Naive B cell (primary cell): ENCODE measurements around the gene TRIM17. TPM values are rescaled to one million over a fixed set of nuclear protein-coding genes. Genes with fewer than 3 reads are reported as not detected.

ENCODE experiments used
- ATAC-seq, 2 donors: fragments of 150-1000 bp; cut with Tn5 transposase; 2 replicates each; pipeline ENCODE4 v1.10.0; 2021; ENCODE audit warnings: low read depth in 2 of 2, mild to moderate bottlenecking in 2 of 2, moderate library complexity in 2 of 2
- DNase-seq: peaks from one replicate; pipeline ENCODE4 v3.0.0; 2022
- H3K27ac Mint-ChIP-seq, 6 donors: one replicate each; pipeline ENCODE4 v1.8.0; 2020 to 2022; ENCODE audit warnings: mild to moderate bottlenecking in 6 of 6, mixed read lengths in 6 of 6, moderate library complexity in 5 of 6, inconsistent platforms in 2 of 6
- H3K27me3 Mint-ChIP-seq, 3 donors: one replicate each; pipeline ENCODE4 v1.8.0; 2021 to 2022; ENCODE audit warnings: mixed read lengths in 3 of 3, mild to moderate bottlenecking in 1 of 3
- H3K36me3 Mint-ChIP-seq, 2 donors: one replicate each; pipeline ENCODE4 v1.8.0; 2020 to 2022; ENCODE audit warnings: mixed read lengths in 2 of 2, inconsistent platforms in 1 of 2, mild to moderate bottlenecking in 1 of 2
- H3K4me1 Mint-ChIP-seq, 3 donors: one replicate each; pipeline ENCODE4 v1.8.0; 2020 to 2022; ENCODE audit warnings: mixed read lengths in 3 of 3, inconsistent platforms in 1 of 3, mild to moderate bottlenecking in 1 of 3, moderate library complexity in 1 of 3
- H3K4me3 Mint-ChIP-seq, 8 donors: one replicate each; pipeline ENCODE4 v1.8.0; 2020 to 2022; ENCODE audit warnings: mild to moderate bottlenecking in 8 of 8, mixed read lengths in 8 of 8, moderate library complexity in 8 of 8, inconsistent platforms in 2 of 8
- H3K9me3 Mint-ChIP-seq, 7 donors: one replicate each; pipeline ENCODE4 v1.8.0; 2020 to 2022; ENCODE audit warnings: mixed read lengths in 7 of 7, mild to moderate bottlenecking in 5 of 7, inconsistent platforms in 2 of 7, moderate library complexity in 1 of 7
- polyA plus RNA-seq, 6 donors: library from polyadenylated mRNA; unstranded; fragments of 300-500 nt; fragmentation: Illumina TruSeq; gene quantifications; one replicate each; pipeline ENCODE4 v1.2.3, GENCODE V29; 2021; ENCODE audit warnings: low read depth in 6 of 6

The TRIM17 gene
- polyA plus RNA-seq, 6 donors from 2014 or later, result 0.24 to 0.27 (median 0.26) TPM; not detected in 2

- H3K9me3 Mint-ChIP-seq, result peaks cover 0 to 3% (median 0%) of the 10 kb centered on the region in 7 donors
- peaks cover 0 to 7% of the 10 kb centered on the region in 2 donors for H3K36me3 Mint-ChIP-seq
- H3K27ac Mint-ChIP-seq, result peak overlapping the region in 3 of 6 donors; percentile 56 to 98 (median 92)
- DNase-seq (no peak), ATAC-seq (no peak)
- H3K4me1 Mint-ChIP-seq, result peaks cover 16 to 26% (median 18%) of the 10 kb centered on the region in 3 donors
- H3K27me3 Mint-ChIP-seq, result peaks cover 38 to 70% (median 50%) of the 10 kb centered on the region in 3 donors
- peak overlapping the region; percentile 79 to 96 (median 88) for H3K4me3 Mint-ChIP-seq
These were observed 40.3 kb upstream of the TRIM17 start for GRCh38 chr1:228457017-228457395.

GRCh38 chr1:228456252-228457016 lies 39.8 kb upstream of the TRIM17 start:
- Mint-ChIP-seq H3K27ac (peak overlapping the region in 1 of 6 donors; percentile 56), H3K27me3 (peaks cover 41 to 69% (median 49%) of the 10 kb centered on the region in 3 donors), H3K4me1 (peaks cover 16 to 26% (median 21%) of the 10 kb centered on the region in 3 donors), H3K4me3 (peak overlapping the region in 6 of 8 donors; percentile 83 to 96 (median 88)), H3K36me3 (peaks cover 0 to 7% of the 10 kb centered on the region in 2 donors), H3K9me3 (peaks cover 0 to 3% (median 0%) of the 10 kb centered on the region in 7 donors)
- no peak for DNase-seq
- no peak for ATAC-seq

- H3K27ac Mint-ChIP-seq, result no peak overlapping the region
These were observed 39.1 kb upstream of the TRIM17 start for GRCh38 chr1:228455715-228456114.

GRCh38 chr1:228454238-228454637 lies 37.6 kb upstream of the TRIM17 start:
- Mint-ChIP-seq H3K27ac (no peak overlapping the region), H3K36me3 (no peaks in the 10 kb centered on the region), H3K4me1 (peaks cover 16 to 25% (median 21%) of the 10 kb centered on the region in 3 donors), H3K4me3 (peak overlapping the region in 1 of 8 donors; percentile 10), H3K27me3 (peaks cover 40 to 70% (median 41%) of the 10 kb centered on the region in 3 donors), H3K9me3 (peaks cover 0 to 3% (median 0%) of the 10 kb centered on the region in 7 donors)
- ATAC-seq (no peak), DNase-seq (no peak)

More at GRCh38 chr1:228455715-228456114, 39.1 kb upstream of the TRIM17 start:
- ATAC-seq, result no peak
- Mint-ChIP-seq H3K36me3 (peaks cover 0 to 2% of the 10 kb centered on the region in 2 donors), H3K27me3 (peaks cover 40 to 64% (median 42%) of the 10 kb centered on the region in 3 donors), H3K4me1 (peaks cover 16 to 26% (median 21%) of the 10 kb centered on the region in 3 donors), H3K4me3 (no peak overlapping the region), H3K9me3 (peaks cover 0 to 3% (median 0%) of the 10 kb centered on the region in 7 donors)
- no peak for DNase-seq

- no peaks in the 10 kb centered on the region for H3K36me3 Mint-ChIP-seq
- no peak for ATAC-seq
- peaks cover 16 to 21% (median 18%) of the 10 kb centered on the region in 3 donors for H3K4me1 Mint-ChIP-seq
- H3K27me3 Mint-ChIP-seq, result peaks cover 44 to 70% (median 48%) of the 10 kb centered on the region in 3 donors
- H3K27ac Mint-ChIP-seq, result no peak overlapping the region
- H3K9me3 Mint-ChIP-seq, result peaks cover 0 to 3% (median 0%) of the 10 kb centered on the region in 7 donors
- H3K4me3 Mint-ChIP-seq, result no peak overlapping the region
- no peak for DNase-seq
These were observed 37.0 kb upstream of the TRIM17 start for GRCh38 chr1:228453614-228454013.

- no peak for DNase-seq
- Mint-ChIP-seq H3K9me3 (peaks cover 0 to 1% (median 0%) of the 10 kb centered on the region in 7 donors), H3K4me1 (peaks cover 10 to 18% (median 13%) of the 10 kb centered on the region in 3 donors), H3K27ac (peak overlapping the region in 1 of 6 donors; percentile 1), H3K27me3 (peaks cover 43 to 70% (median 53%) of the 10 kb centered on the region in 3 donors), H3K4me3 (no peak overlapping the region), H3K36me3 (no peaks in the 10 kb centered on the region)
- no peak for ATAC-seq
These were observed 36.4 kb upstream of the TRIM17 start for GRCh38 chr1:228453022-228453560.

GRCh38 chr1:228452194-228453021 lies 35.7 kb upstream of the TRIM17 start:
- H3K27ac Mint-ChIP-seq, result no peak overlapping the region
- DNase-seq, result no peak

GRCh38 chr1:228450200-228450599 lies 33.5 kb upstream of the TRIM17 start:
- no peak for DNase-seq
- Mint-ChIP-seq H3K4me3 (no peak overlapping the region), H3K27me3 (peaks cover 51 to 80% (median 68%) of the 10 kb centered on the region in 3 donors), H3K36me3 (peaks cover 0 to 5% of the 10 kb centered on the region in 2 donors), H3K9me3 (peaks cover 0 to 1% (median 0%) of the 10 kb centered on the region in 7 donors), H3K27ac (no peak overlapping the region), H3K4me1 (peaks cover 11 to 18% (median 12%) of the 10 kb centered on the region in 3 donors)
- no peak for ATAC-seq

More at GRCh38 chr1:228452194-228453021, 35.7 kb upstream of the TRIM17 start:
- Mint-ChIP-seq H3K4me3 (no peak overlapping the region), H3K9me3 (peaks cover 0 to 1% (median 0%) of the 10 kb centered on the region in 7 donors), H3K36me3 (no peaks in the 10 kb centered on the region), H3K4me1 (peaks cover 4 to 12% (median 6%) of the 10 kb centered on the region in 3 donors), H3K27me3 (peaks cover 43 to 70% (median 57%) of the 10 kb centered on the region in 3 donors)
- no peak for ATAC-seq

- Mint-ChIP-seq H3K27ac (peak overlapping the region in 1 of 6 donors; percentile 0), H3K27me3 (peaks cover 56 to 83% (median 74%) of the 10 kb centered on the region in 3 donors), H3K4me3 (no peak overlapping the region), H3K9me3 (peaks cover 0 to 6% (median 0%) of the 10 kb centered on the region in 7 donors), H3K4me1 (peaks cover 15 to 20% (median 15%) of the 10 kb centered on the region in 3 donors), H3K36me3 (peaks cover 0 to 5% of the 10 kb centered on the region in 2 donors)
- ATAC-seq (no peak), DNase-seq (no peak)
These were observed 31.7 kb upstream of the TRIM17 start for GRCh38 chr1:228448372-228448771.

GRCh38 chr1:228446852-228447251 lies 30.2 kb upstream of the TRIM17 start:
- H3K9me3 Mint-ChIP-seq, result peaks cover 0 to 6% (median 2%) of the 10 kb centered on the region in 7 donors
- H3K4me3 Mint-ChIP-seq, result no peak overlapping the region
- peaks cover 15 to 16% (median 15%) of the 10 kb centered on the region in 3 donors for H3K4me1 Mint-ChIP-seq
- no peak overlapping the region for H3K27ac Mint-ChIP-seq
- peaks cover 0 to 5% of the 10 kb centered on the region in 2 donors for H3K36me3 Mint-ChIP-seq
- peaks cover 67 to 89% (median 78%) of the 10 kb centered on the region in 3 donors for H3K27me3 Mint-ChIP-seq
- DNase-seq (no peak), ATAC-seq (no peak)

- ATAC-seq (peak; percentile 50 to 65), DNase-seq (no peak)
- peaks cover 15% of the 10 kb centered on the region in 3 donors for H3K4me1 Mint-ChIP-seq
- H3K9me3 Mint-ChIP-seq, result peaks cover 0 to 6% (median 2%) of the 10 kb centered on the region in 7 donors
- H3K36me3 Mint-ChIP-seq, result peaks cover 0 to 5% of the 10 kb centered on the region in 2 donors
- H3K4me3 Mint-ChIP-seq, result peak overlapping the region; percentile 53 to 88 (median 76)
- peaks cover 70 to 94% (median 84%) of the 10 kb centered on the region in 3 donors for H3K27me3 Mint-ChIP-seq
- no peak overlapping the region for H3K27ac Mint-ChIP-seq
These were observed 29.4 kb upstream of the TRIM17 start for GRCh38 chr1:228445843-228446650.

- Mint-ChIP-seq H3K4me3 (peak overlapping the region; percentile 53 to 88 (median 76)), H3K9me3 (peaks cover 0 to 6% (median 2%) of the 10 kb centered on the region in 7 donors), H3K27ac (peak overlapping the region in 1 of 6 donors; percentile 67), H3K27me3 (peaks cover 73 to 94% (median 89%) of the 10 kb centered on the region in 3 donors), H3K4me1 (peaks cover 15% of the 10 kb centered on the region in 3 donors), H3K36me3 (peaks cover 0 to 5% of the 10 kb centered on the region in 2 donors)
- no peak for DNase-seq
- ATAC-seq, result no peak
These were observed 28.8 kb upstream of the TRIM17 start for GRCh38 chr1:228445490-228445842.
